Central memory CD8-positive, alpha-beta T cell (primary cell): ENCODE results near the gene UTS2B.
A peak's percentile ranks its signal among the peaks of the same experiment; 100 is the strongest.

Experiments used
- ATAC-seq: fragments of 150-1000 bp; cut with Tn5 transposase; replicated peaks from 2 replicates; pipeline ENCODE4 v1.10.0; 2022; ENCODE audit warnings: mild to moderate bottlenecking, moderate FRiP score, moderate number of reproducible peaks; ENCODE audit not compliant: poor library complexity, severe bottlenecking; ENCODE audit errors: extremely low read depth
- DNase-seq, 2 donors: peaks; one replicate each; pipeline ENCODE4 v3.0.0; 2021; ENCODE audit warnings: low spot score in 2 of 2
- H3K27ac Mint-ChIP-seq: one replicate; pipeline ENCODE4 v1.8.0; 2022; ENCODE audit warnings: low read depth, mild to moderate bottlenecking, moderate library complexity, mixed read lengths
- H3K27me3 Mint-ChIP-seq: one replicate; pipeline ENCODE4 v1.8.0; 2022; ENCODE audit warnings: mixed read lengths
- H3K36me3 Mint-ChIP-seq: one replicate; pipeline ENCODE4 v1.8.0; 2022; ENCODE audit warnings: mild to moderate bottlenecking, moderate library complexity, mixed read lengths; ENCODE audit not compliant: insufficient read depth
- H3K4me1 Mint-ChIP-seq: one replicate; pipeline ENCODE4 v1.8.0; 2022; ENCODE audit warnings: mixed read lengths
- H3K4me3 Mint-ChIP-seq: one replicate; pipeline ENCODE4 v1.8.0; 2022; ENCODE audit warnings: mild to moderate bottlenecking, moderate library complexity, mixed read lengths
- H3K9me3 Mint-ChIP-seq: one replicate; pipeline ENCODE4 v1.8.0; 2022; ENCODE audit warnings: mixed read lengths

UTS2B gene

GRCh38 chr3:191328962-191329653, 1.2 kb downstream of the UTS2B start, which contains the start of gene CCDC50:
Gene CCDC50 (plus strand): TSS chr3:191329394. CDS start chr3:191329675, 281 bp downstream.
- no peaks in the 10 kb centered on the region for H3K36me3 Mint-ChIP-seq
- peak within 1 kb of the TSS; percentile 39 for H3K27ac Mint-ChIP-seq
- peak in 1 of 2 donors; percentile 18 for DNase-seq
- H3K9me3 Mint-ChIP-seq: no peaks in the 10 kb centered on the region
- no peaks in the 10 kb centered on the region for H3K27me3 Mint-ChIP-seq
- peak within 1 kb of the TSS; percentile 58 for H3K4me3 Mint-ChIP-seq
- H3K4me1 Mint-ChIP-seq: no peaks in the 10 kb centered on the region
- ATAC-seq: peak; percentile 61

GRCh38 chr3:191328383-191328961, 1.9 kb downstream of the UTS2B start:
- no peaks in the 10 kb centered on the region for H3K4me1 Mint-ChIP-seq
- H3K4me3 Mint-ChIP-seq: peak overlapping the region; percentile 58
- no peaks in the 10 kb centered on the region for H3K27me3 Mint-ChIP-seq
- peaks cover 4% of the 10 kb centered on the region for H3K9me3 Mint-ChIP-seq
- H3K27ac Mint-ChIP-seq: peak overlapping the region; percentile 39
- peak; percentile 27 for ATAC-seq
- no peaks in the 10 kb centered on the region for H3K36me3 Mint-ChIP-seq
- DNase-seq: no peak

GRCh38 chr3:191327526-191327925, 2.8 kb downstream of the UTS2B start:
- ATAC-seq (no peak), DNase-seq (no peak)
- Mint-ChIP-seq H3K4me1 (no peaks in the 10 kb centered on the region), H3K27ac (no peak overlapping the region), H3K4me3 (no peak overlapping the region), H3K36me3 (no peaks in the 10 kb centered on the region), H3K9me3 (peaks cover 7% of the 10 kb centered on the region), H3K27me3 (no peaks in the 10 kb centered on the region)

GRCh38 chr3:191324936-191325335, 5.4 kb downstream of the UTS2B start:
- ATAC-seq (no peak), DNase-seq (no peak)
- H3K27ac Mint-ChIP-seq: no peak overlapping the region
- H3K4me1 Mint-ChIP-seq: no peaks in the 10 kb centered on the region
- H3K9me3 Mint-ChIP-seq: peaks cover 21% of the 10 kb centered on the region
- no peaks in the 10 kb centered on the region for H3K27me3 Mint-ChIP-seq
- no peaks in the 10 kb centered on the region for H3K36me3 Mint-ChIP-seq
- no peak overlapping the region for H3K4me3 Mint-ChIP-seq

- DNase-seq: no peak
Measured at GRCh38 chr3:191321019-191321767, 9.1 kb downstream of the UTS2B start.

GRCh38 chr3:191320316-191320715, 10.0 kb downstream of the UTS2B start:
- DNase-seq: no peak
- Mint-ChIP-seq H3K4me3 (no peak overlapping the region), H3K27me3 (no peaks in the 10 kb centered on the region), H3K36me3 (no peaks in the 10 kb centered on the region), H3K4me1 (no peaks in the 10 kb centered on the region), H3K27ac (no peak overlapping the region), H3K9me3 (peaks cover 27% of the 10 kb centered on the region)
- no peak for ATAC-seq

More at GRCh38 chr3:191321019-191321767, 9.1 kb downstream of the UTS2B start:
- no peak for ATAC-seq
- no peaks in the 10 kb centered on the region for H3K4me1 Mint-ChIP-seq
- no peak overlapping the region for H3K4me3 Mint-ChIP-seq
- no peaks in the 10 kb centered on the region for H3K27me3 Mint-ChIP-seq
- H3K9me3 Mint-ChIP-seq: peaks cover 27% of the 10 kb centered on the region
- H3K27ac Mint-ChIP-seq: no peak overlapping the region
- no peaks in the 10 kb centered on the region for H3K36me3 Mint-ChIP-seq

- Mint-ChIP-seq H3K27ac (no peak overlapping the region), H3K4me1 (no peaks in the 10 kb centered on the region), H3K27me3 (no peaks in the 10 kb centered on the region), H3K36me3 (no peaks in the 10 kb centered on the region), H3K4me3 (no peak overlapping the region), H3K9me3 (peaks cover 15% of the 10 kb centered on the region)
- no peak for ATAC-seq
- DNase-seq: no peak
Measured at GRCh38 chr3:191316876-191317603, 13.3 kb downstream of the UTS2B start.

GRCh38 chr3:191314109-191314728, 16.1 kb downstream of the UTS2B start:
- no peaks in the 10 kb centered on the region for H3K27me3 Mint-ChIP-seq
- no peaks in the 10 kb centered on the region for H3K36me3 Mint-ChIP-seq
- H3K27ac Mint-ChIP-seq: no peak overlapping the region
- peaks cover 9% of the 10 kb centered on the region for H3K9me3 Mint-ChIP-seq
- DNase-seq: no peak
- no peak for ATAC-seq
- no peaks in the 10 kb centered on the region for H3K4me1 Mint-ChIP-seq
- H3K4me3 Mint-ChIP-seq: no peak overlapping the region

- DNase-seq: no peak
- H3K4me1 Mint-ChIP-seq: no peaks in the 10 kb centered on the region
- no peak overlapping the region for H3K27ac Mint-ChIP-seq
- H3K27me3 Mint-ChIP-seq: no peaks in the 10 kb centered on the region
- no peaks in the 10 kb centered on the region for H3K36me3 Mint-ChIP-seq
- H3K9me3 Mint-ChIP-seq: peaks cover 9% of the 10 kb centered on the region
- no peak for ATAC-seq
- H3K4me3 Mint-ChIP-seq: no peak overlapping the region
Measured at GRCh38 chr3:191313296-191313695, 17.0 kb downstream of the UTS2B start.

GRCh38 chr3:191307341-191307740, 23.0 kb downstream of the UTS2B start:
- ATAC-seq: no peak
- no peaks in the 10 kb centered on the region for H3K27me3 Mint-ChIP-seq
- H3K27ac Mint-ChIP-seq: no peak overlapping the region
- H3K4me1 Mint-ChIP-seq: no peaks in the 10 kb centered on the region
- H3K4me3 Mint-ChIP-seq: no peak overlapping the region
- H3K9me3 Mint-ChIP-seq: peaks cover 10% of the 10 kb centered on the region
- DNase-seq: no peak
- H3K36me3 Mint-ChIP-seq: no peaks in the 10 kb centered on the region

- H3K27me3 Mint-ChIP-seq: no peaks in the 10 kb centered on the region
- ATAC-seq (no peak), DNase-seq (no peak)
- no peaks in the 10 kb centered on the region for H3K4me1 Mint-ChIP-seq
- H3K27ac Mint-ChIP-seq: no peak overlapping the region
- H3K9me3 Mint-ChIP-seq: peaks cover 10% of the 10 kb centered on the region
- no peak overlapping the region for H3K4me3 Mint-ChIP-seq
- H3K36me3 Mint-ChIP-seq: no peaks in the 10 kb centered on the region
Measured at GRCh38 chr3:191306428-191306827, 23.9 kb downstream of the UTS2B start.

- Mint-ChIP-seq H3K27me3 (no peaks in the 10 kb centered on the region), H3K27ac (no peak overlapping the region)
- no peak for DNase-seq
Measured at GRCh38 chr3:191303596-191303995, 26.7 kb downstream of the UTS2B start.

More at GRCh38 chr3:191303596-191303995, 26.7 kb downstream of the UTS2B start:
- H3K4me1 Mint-ChIP-seq: no peaks in the 10 kb centered on the region
- H3K9me3 Mint-ChIP-seq: peaks cover 4% of the 10 kb centered on the region
- no peak overlapping the region for H3K4me3 Mint-ChIP-seq
- H3K36me3 Mint-ChIP-seq: no peaks in the 10 kb centered on the region
- ATAC-seq: no peak
